Measurements from ENCODE around the gene IFFO2.

Gene IFFO2

GRCh38 chr1:18928985-18929384 is 27.5 kb downstream of the IFFO2 start:
- TF ChIP-seq EZH2phosphoT487 (IDR thresholded peaks at IDR 0.05; ENCODE audit: borderline replicate concordance) (no peak), CTCF (conservative IDR thresholded peaks at IDR 0.05; ENCODE audit: low read length) (no peak)
- Histone ChIP-seq H2AFZ (ENCODE audit: low read length) (no peak overlapping the region), H3K79me2 (ENCODE audit: insufficient read depth, low read length) (peaks cover 83% of the 10 kb centered on the region), H3K4me1 (ENCODE audit: insufficient read depth, low read length, poor library complexity, severe bottlenecking) (peaks cover 53% of the 10 kb centered on the region), H3K27me3 (ENCODE audit: insufficient read depth, low read length, poor library complexity, severe bottlenecking) (no peaks in the 10 kb centered on the region), H3F3A (ENCODE audit: low read depth) (0 out of 2 replicates have a peak, but pooled peaks cover 14% of the 10 kb centered on the region), H3K4me3 (ENCODE audit: low read length, poor library complexity, severe bottlenecking) (no peak overlapping the region), H3K9me2 (replicated peaks; ENCODE audit: low read depth, low read length) (no peaks in the 10 kb centered on the region), H4K20me1 (ENCODE audit: insufficient read depth, low read length, poor library complexity, severe bottlenecking) (no peaks in the 10 kb centered on the region), H3K9me3 (ENCODE audit: insufficient read depth, low read depth, low read length) (no peaks in the 10 kb centered on the region), H3K9ac (ENCODE audit: low read depth, low read length, poor library complexity, severe bottlenecking) (peak overlapping the region; percentile 3), H3K36me3 (ENCODE audit: insufficient read depth, low read length) (no peaks in the 10 kb centered on the region), H3K4me2 (ENCODE audit: low read depth, low read length, poor library complexity, severe bottlenecking) (peak overlapping the region; percentile 98)

- Histone ChIP-seq H3K9me3 (ENCODE audit: insufficient read depth, low read depth, low read length) (no peaks in the 10 kb centered on the region), H3K4me3 (ENCODE audit: low read length, poor library complexity, severe bottlenecking) (peak overlapping the region; percentile 90), H3K4me2 (ENCODE audit: low read depth, low read length, poor library complexity, severe bottlenecking) (peak overlapping the region; percentile 98), H3K36me3 (ENCODE audit: insufficient read depth, low read length) (no peaks in the 10 kb centered on the region), H2AFZ (ENCODE audit: low read length) (no peak overlapping the region), H3F3A (ENCODE audit: low read depth) (0 out of 2 replicates have a peak, but pooled peaks cover 14% of the 10 kb centered on the region), H3K27me3 (ENCODE audit: insufficient read depth, low read length, poor library complexity, severe bottlenecking) (no peaks in the 10 kb centered on the region), H4K20me1 (ENCODE audit: insufficient read depth, low read length, poor library complexity, severe bottlenecking) (no peaks in the 10 kb centered on the region), H3K9me2 (replicated peaks; ENCODE audit: low read depth, low read length) (no peaks in the 10 kb centered on the region), H3K9ac (ENCODE audit: low read depth, low read length, poor library complexity, severe bottlenecking) (peak overlapping the region; percentile 100), H3K79me2 (ENCODE audit: insufficient read depth, low read length) (peaks cover 85% of the 10 kb centered on the region), H3K4me1 (ENCODE audit: insufficient read depth, low read length, poor library complexity, severe bottlenecking) (peaks cover 55% of the 10 kb centered on the region)
- TF ChIP-seq EZH2phosphoT487 (IDR thresholded peaks at IDR 0.05; ENCODE audit: borderline replicate concordance) (no peak), CTCF (conservative IDR thresholded peaks at IDR 0.05; ENCODE audit: low read length) (no peak)
Observed at GRCh38 chr1:18928406-18928805, 28.1 kb downstream of the IFFO2 start.

- H3K9ac ChIP-seq (ENCODE audit: low read depth, low read length, poor library complexity, severe bottlenecking): peak overlapping the region; percentile 100
Observed at GRCh38 chr1:18927654-18928272, 28.7 kb downstream of the IFFO2 start.

More at GRCh38 chr1:18927654-18928272, 28.7 kb downstream of the IFFO2 start:
- H3K36me3 ChIP-seq (ENCODE audit: insufficient read depth, low read length): no peaks in the 10 kb centered on the region
- peak overlapping the region; percentile 98 for H3K4me2 ChIP-seq (ENCODE audit: low read depth, low read length, poor library complexity, severe bottlenecking)
- H3K79me2 ChIP-seq (ENCODE audit: insufficient read depth, low read length): peaks cover 85% of the 10 kb centered on the region
- H3F3A ChIP-seq (ENCODE audit: low read depth): 0 out of 2 replicates have a peak, but pooled peaks cover 14% of the 10 kb centered on the region
- no peaks in the 10 kb centered on the region for H3K9me3 ChIP-seq (ENCODE audit: insufficient read depth, low read depth, low read length)
- TF ChIP-seq EZH2phosphoT487 (IDR thresholded peaks at IDR 0.05; ENCODE audit: borderline replicate concordance) (no peak), CTCF (conservative IDR thresholded peaks at IDR 0.05; ENCODE audit: low read length) (no peak)
- H3K4me3 ChIP-seq (ENCODE audit: low read length, poor library complexity, severe bottlenecking): peak overlapping the region; percentile 90
- H4K20me1 ChIP-seq (ENCODE audit: insufficient read depth, low read length, poor library complexity, severe bottlenecking): no peaks in the 10 kb centered on the region
- H3K4me1 ChIP-seq (ENCODE audit: insufficient read depth, low read length, poor library complexity, severe bottlenecking): peaks cover 62% of the 10 kb centered on the region
- H3K27me3 ChIP-seq (ENCODE audit: insufficient read depth, low read length, poor library complexity, severe bottlenecking): no peaks in the 10 kb centered on the region
- H3K9me2 ChIP-seq (replicated peaks; ENCODE audit: low read depth, low read length): no peaks in the 10 kb centered on the region
- no peak overlapping the region for H2AFZ ChIP-seq (ENCODE audit: low read length)

Data from Loucy (cell line).